K562 (cell line): Measurements from ENCODE around the gene WT1. TPM values are rescaled to one million over a fixed set of nuclear protein-coding genes. Genes with fewer than 3 reads are reported as not detected.
A peak's percentile ranks its signal among the peaks of the same experiment; 100 is the strongest.

Experiments used
- AFF1 ChIP-seq, 2 experiments: fragments of 450-650 bp; IDR thresholded peaks; 2 replicates each; pipeline ENCODE4 v1.6.1; 2018; ENCODE audit warnings: mild to moderate bottlenecking in 2 of 2, low read depth in 1 of 2; ENCODE audit not compliant: partially characterized antibody in 2 of 2
- BMI1 ChIP-seq: fragments of 150-350 bp; IDR thresholded peaks from 2 replicates; pipeline ENCODE4 v1.6.1; 2014; ENCODE audit warnings: low read length
- CBX3 ChIP-seq, 2 experiments: IDR thresholded peaks; 1 replicate in 1 of 2; 2 replicates in 1 of 2; pipeline ENCODE4 v1.6.1; 2012; ENCODE audit warnings: inconsistent platforms in 2 of 2, low read length in 2 of 2, borderline replicate concordance in 1 of 2, control low read depth in 1 of 2
- CEBPB ChIP-seq: fragments of 450-650 bp; IDR thresholded peaks from 2 replicates; pipeline ENCODE4 v1.6.1; 2016; ENCODE audit warnings: missing genetic modification characterization, missing compliant biosample characterization
- CREB3 ChIP-seq: fragments of 450-650 bp; conservative IDR thresholded peaks from 2 replicates; pipeline ENCODE4 v1.6.1; 2016; ENCODE audit warnings: missing genetic modification characterization, low read depth, mild to moderate bottlenecking, missing compliant biosample characterization, moderate library complexity
- CTCF ChIP-seq, 3 experiments: IDR thresholded peaks in 2 of 3; conservative IDR thresholded peaks in 1 of 3; 2 replicates each; pipeline ENCODE4 v1.5.1; 2011 to 2012; ENCODE audit warnings: low read length in 3 of 3, mild to moderate bottlenecking in 3 of 3, control low read depth in 2 of 3, improper control_type of control experiment in 1 of 3, inconsistent platforms in 1 of 3, low read depth in 1 of 3, mixed read lengths in 1 of 3, moderate library complexity in 1 of 3; ENCODE audit not compliant: insufficient read depth in 2 of 3
- DPF2 ChIP-seq: fragments of 450-650 bp; IDR thresholded peaks from 2 replicates; pipeline ENCODE4 v1.6.1; 2016
- FOXA1 ChIP-seq: fragments of 450-650 bp; IDR thresholded peaks from 2 replicates; pipeline ENCODE4 v1.6.1; 2016; ENCODE audit warnings: mild to moderate bottlenecking, borderline replicate concordance
- FOXM1 ChIP-seq, 2 experiments: fragments of 450-650 bp in 1 of 2; sonication (generic) in 1 of 2; formaldehyde crosslinking in 1 of 2; IDR thresholded peaks; 2 replicates each; pipeline versions ENCODE4 v1.6.1 to v1.9.0; 2017 to 2022; ENCODE audit warnings: low read depth in 2 of 2, mild to moderate bottlenecking in 2 of 2, missing genetic modification reagents in 1 of 2, moderate library complexity in 1 of 2
- HDAC8 ChIP-seq: fragments of 450-650 bp; IDR thresholded peaks from 2 replicates; pipeline ENCODE4 v1.6.1; 2016; ENCODE audit warnings: mild to moderate bottlenecking, missing genetic modification characterization, moderate library complexity, missing compliant biosample characterization
- HEY1 ChIP-seq: fragments of 250-450 bp; sonication (Bioruptor Pico); IDR thresholded peaks from 2 replicates; pipeline ENCODE4 v1.5.0; 2020; ENCODE audit warnings: mild to moderate bottlenecking, moderate library complexity, borderline replicate concordance
- HNRNPLL ChIP-seq: fragments of 200-400 bp; formaldehyde crosslinking; IDR thresholded peaks from 2 replicates; pipeline ENCODE4 v1.6.1; 2017; ENCODE audit warnings: low read length, low read depth, mild to moderate bottlenecking; ENCODE audit not compliant: poor library complexity, severe bottlenecking
- MYC ChIP-seq, 2 experiments: fragments of 250-450 bp in 1 of 2; sonication (Bioruptor Pico) in 1 of 2; IDR thresholded peaks; 2 replicates each; pipeline versions ENCODE4 v1.5.1 to v1.6.1; 2012 to 2021; ENCODE audit warnings: low read depth in 2 of 2, borderline replicate concordance in 1 of 2, improper control_type of control experiment in 1 of 2, low read length in 1 of 2, mild to moderate bottlenecking in 1 of 2, moderate library complexity in 1 of 2
- SMAD4 ChIP-seq: fragments of 250-450 bp; sonication (Bioruptor Pico); conservative IDR thresholded peaks from 2 replicates; pipeline ENCODE4 v1.8.0; 2021; ENCODE audit warnings: inconsistent platforms, mild to moderate bottlenecking, moderate library complexity
- TAF7 ChIP-seq: fragments of 450-650 bp; IDR thresholded peaks from 2 replicates; pipeline ENCODE4 v1.6.1; 2016; ENCODE audit warnings: missing genetic modification characterization, missing compliant biosample characterization
- TEAD4 ChIP-seq, 2 experiments: sonication (generic) in 1 of 2; formaldehyde crosslinking in 1 of 2; IDR thresholded peaks; 2 replicates each; pipeline versions ENCODE4 v1.6.1 to v1.8.0; 2012 to 2022; ENCODE audit warnings: borderline replicate concordance in 1 of 2, inconsistent platforms in 1 of 2, low read length in 1 of 2, mild to moderate bottlenecking in 1 of 2, missing genetic modification reagents in 1 of 2
- ZNF395 ChIP-seq: fragments of 200-800 bp; sonication (Bioruptor generic); IDR thresholded peaks from 2 replicates; pipeline ENCODE4 v1.6.1; 2017; ENCODE audit warnings: missing genetic modification characterization, missing compliant biosample characterization
- polyA plus RNA-seq, 8 experiments: library from polyadenylated mRNA; depleted of rRNA in 4 of 8; stranded (reverse) in 5 of 8; unstranded in 3 of 8; fragments of >200 nt; fragmentation: Nextera tagmentation in 2 of 8; fragmentation: Illumina TruSeq in 1 of 8; extraction: Ambion mirVana in 2 of 8; extraction: Trizol in 1 of 8; gene quantifications; 2 replicates each; pipeline versions ENCODE4 v1.2.1 to v1.2.3, GENCODE V29; 2011 to 2014; ENCODE audit warnings: inconsistent platforms in 1 of 8, missing spikeins in 1 of 8
- total RNA-seq, 7 experiments: library from RNA; depleted of rRNA in 6 of 7; stranded (reverse); fragments of >200 nt in 6 of 7; fragmentation: Illumina TruSeq in 2 of 7; extraction: Trizol in 2 of 7; gene quantifications; 2 replicates each; pipeline versions ENCODE4 v1.2.1 to v1.2.3, GENCODE V29; 2011 to 2021; ENCODE audit warnings: low replicate concordance in 1 of 7

The WT1 gene
- total and polyA plus RNA-seq, 9 of the 15 experiments (the other 6 are each of a cell fraction or from before 2014, with no cell fraction given) = 7.1 to 33.8 (median 19.4) TPM

GRCh38 chr11:32386770-32387377 lies 48.5 kb downstream of the WT1 start (continued):
- TF ChIP-seq ZNF395 (CRISPR knock-in tag) (no peak), HEY1 (CRISPR knock-in tag) (0 out of 2 replicates have a peak, but pooled peaks have one; percentile 18), TEAD4 (IDR thresholded peaks at IDR 0.05; ENCODE audit: low read length) (peak; percentile 81), TEAD4 (CRISPR knock-in tag; IDR thresholded peaks at IDR 0.05; ENCODE audit: borderline replicate concordance) (no peak), FOXA1 (no peak), AFF1 (IDR thresholded peaks at IDR 0.05; ENCODE audit: low read depth in 1 of 2, partially characterized antibody in 2 of 2) (peak; percentile 22 to 23), HDAC8 (tag) (no peak), BMI1 (no peak), CEBPB (tag) (peak; percentile 93), CTCF (IDR thresholded peaks at IDR 0.05 in 2 of 3, conservative IDR thresholded peaks at IDR 0.05 in 1 of 3; ENCODE audit: insufficient read depth in 2 of 3, low read depth in 1 of 3, low read length in 3 of 3) (no peak), SMAD4 (CRISPR knock-in tag) (peak; percentile 58; the same call in 1 of the 2 replicates), HNRNPLL (no peak), CREB3 (0 out of 2 replicates have a peak, but pooled peaks have one; percentile 26), MYC (IDR thresholded peaks at IDR 0.05; ENCODE audit: low read depth, low read length) (peak; percentile 50; the same call in 1 of the 2 replicates), MYC (CRISPR knock-in tag; IDR thresholded peaks at IDR 0.05; ENCODE audit: borderline replicate concordance, low read depth) (no peak), DPF2 (peak; percentile 95), CBX3 (IDR thresholded peaks at IDR 0.05; ENCODE audit: borderline replicate concordance in 1 of 2, low read length in 2 of 2) (no peak), FOXM1 (IDR thresholded peaks at IDR 0.05; ENCODE audit: low read depth) (0 out of 2 replicates have a peak, but pooled peaks have one; percentile 19), FOXM1 (CRISPR knock-in tag; IDR thresholded peaks at IDR 0.05; ENCODE audit: low read depth) (no peak), TAF7 (tag) (no peak)
